Measurements from ENCODE around the gene TRIM47. TPM values are rescaled to one million over a fixed set of nuclear protein-coding genes. Genes with fewer than 3 reads are reported as not detected.

TRIM47 gene
- total and polyA plus RNA-seq, 2 of the 13 experiments (the other 11 are each of a cell fraction or from before 2014, with no cell fraction given) = 33.5 to 82.0 TPM

GRCh38 chr17:75891605-75892555, 13.5 kb upstream of the TRIM47 start:
- ATAC-seq = peak; percentile 21
- TF ChIP-seq MEIS2 (CRISPR knock-in tag; IDR thresholded peaks at IDR 0.05) (peak; percentile 42; the same call in 1 of the 2 replicates), SP1 (IDR thresholded peaks at IDR 0.05) (no peak), SP1 (CRISPR knock-in tag; IDR thresholded peaks at IDR 0.05) (peak; percentile 43), FOXO1 (CRISPR knock-in tag; IDR thresholded peaks at IDR 0.05) (peak; percentile 55), GABPA (IDR thresholded peaks at IDR 0.05; ENCODE audit: low read depth, low read length) (no peak), GABPA (CRISPR knock-in tag; IDR thresholded peaks at IDR 0.05; ENCODE audit: low read depth) (no peak), ZNF3 (CRISPR knock-in tag; IDR thresholded peaks at IDR 0.05) (no peak), ZNF788 (CRISPR knock-in tag; IDR thresholded peaks at IDR 0.05; ENCODE audit: borderline replicate concordance) (peak; percentile 78), KLF9 (CRISPR knock-in tag; IDR thresholded peaks at IDR 0.05; ENCODE audit: low read depth) (0 out of 2 replicates have a peak, but pooled peaks have one; percentile 62), NBN (conservative IDR thresholded peaks at IDR 0.05) (no peak), ZNF253 (CRISPR knock-in tag; IDR thresholded peaks at IDR 0.05; ENCODE audit: borderline replicate concordance) (0 out of 2 replicates have a peak, but pooled peaks have one; percentile 18), SMAD3 (CRISPR knock-in tag; IDR thresholded peaks at IDR 0.05) (no peak), ZNF430 (CRISPR knock-in tag; IDR thresholded peaks at IDR 0.05) (peak; percentile 78), ZNF773 (CRISPR knock-in tag; IDR thresholded peaks at IDR 0.05; ENCODE audit: borderline replicate concordance) (0 out of 2 replicates have a peak, but pooled peaks have one; percentile 40), ZNF678 (CRISPR knock-in tag; IDR thresholded peaks at IDR 0.05) (no peak), FOXJ3 (CRISPR knock-in tag; IDR thresholded peaks at IDR 0.05; ENCODE audit: borderline replicate concordance) (peak; percentile 70; the same call in 1 of the 2 replicates), MED13 (CRISPR knock-in tag; IDR thresholded peaks at IDR 0.05) (peak; percentile 86; the same call in 1 of the 2 replicates), ZNF878 (CRISPR knock-in tag; IDR thresholded peaks at IDR 0.05) (peak; percentile 58; the same call in 1 of the 2 replicates), ARNT (IDR thresholded peaks at IDR 0.05) (no peak), DMTF1 (CRISPR knock-in tag; IDR thresholded peaks at IDR 0.05) (no peak), ZFY (CRISPR knock-in tag; IDR thresholded peaks at IDR 0.05) (peak; percentile 38; the same call in 1 of the 2 replicates), ZIK1 (CRISPR knock-in tag; IDR thresholded peaks at IDR 0.05; ENCODE audit: borderline replicate concordance, low read depth) (peak; percentile 44; the same call in 1 of the 2 replicates), E2F1 (CRISPR knock-in tag; IDR thresholded peaks at IDR 0.05) (no peak; the same call in 1 of the 2 replicates)

More at GRCh38 chr17:75891605-75892555, 13.5 kb upstream of the TRIM47 start:
- H3K4me3 ChIP-seq (replicated peaks in 1 of 3; ENCODE audit: insufficient read depth in 1 of 3, low read depth in 2 of 3, low read length in 3 of 3) = peak overlapping the region; percentile 26 to 83 (median 51); a peak in 5 of 6 replicates
- no peaks in the 10 kb centered on the region for H3K36me3 ChIP-seq (replicated peaks in 1 of 2; ENCODE audit: control insufficient read depth in 1 of 2, insufficient read depth in 2 of 2, low read length in 2 of 2)
- peak overlapping the region; percentile 71 for H3K9ac ChIP-seq (ENCODE audit: insufficient read depth, low read depth, low read length)
- intact Hi-C loops (cut with micrococcal nuclease; ENCODE audit: unreplicated experiment) = loop anchor here (1.0 to 5.0 kb wide), 2 partner anchors 16 to 35 kb away; partner anchors contain the start of gene WBP2
- POLR2A ChIA-PET = interaction anchor here (0.9 to 12.9 kb wide), 13 partner anchors 9 to 493 kb away, joined by 3 to 423 read pairs (median 14); partner anchors contain the start of genes MRPL38, SPHK1, TRIM47 and UNC13D
- no peaks in the 10 kb centered on the region for H3K27me3 ChIP-seq (ENCODE audit: control insufficient read depth in 1 of 2, insufficient read depth in 2 of 2, low read length in 2 of 2)
- WGBS (ENCODE audit: low lambda C conversion rate) = 13% methylated on average over 20 of the region's 32 CpGs
- peaks cover 10% of the 10 kb centered on the region for H3K79me2 ChIP-seq (ENCODE audit: insufficient read depth, low read length)
- no TSS peak for BruUV-seq (replicated peaks)
- H3K27ac ChIP-seq (ENCODE audit: extremely low read length, insufficient read depth, low read length) = peak overlapping the region; percentile 64
- peak; percentile 66 for DNase-seq (ENCODE audit: low spot score)
- in situ Hi-C loops (cut with HindIII; ENCODE audit: extremely low pct_ligation_motif_present, low pct_unique_long_range_greater_than_20kb) = no loop called here
- peaks cover 61% of the 10 kb centered on the region for H3K4me1 ChIP-seq (ENCODE audit: insufficient read depth, low read length)
- no peaks in the 10 kb centered on the region for H3K9me3 ChIP-seq (ENCODE audit: low read length)
- FAIRE-seq = peak; percentile 57
- H3K4me2 ChIP-seq (ENCODE audit: low read depth, low read length) = peak overlapping the region; percentile 91
- no peaks in the 10 kb centered on the region for H4K20me1 ChIP-seq (ENCODE audit: insufficient read depth, low read length)
- H2AFZ ChIP-seq (ENCODE audit: low read length) = no peak overlapping the region
- CTCF ChIA-PET (ENCODE audit: low intra/inter-chr PET ratio, low total read pairs) = interaction anchor here (1.5 kb wide), 1 partner anchor 15 kb away, joined by 4 read pairs; no protein-coding TSS in a partner anchor

Measured in HepG2 (cell line).